Activated CD4-positive, CD25-positive, alpha-beta regulatory T cell treated with anti-CD3 and anti-CD28 coated beads, Interleukin-2, amount 50 U/mL, for 72 hours (primary cell): Measurements from ENCODE around the gene P2RY8.

Experiments used
- DNase-seq: peaks from one replicate; pipeline ENCODE4 v3.0.0; 2021

Gene P2RY8

DNA sequence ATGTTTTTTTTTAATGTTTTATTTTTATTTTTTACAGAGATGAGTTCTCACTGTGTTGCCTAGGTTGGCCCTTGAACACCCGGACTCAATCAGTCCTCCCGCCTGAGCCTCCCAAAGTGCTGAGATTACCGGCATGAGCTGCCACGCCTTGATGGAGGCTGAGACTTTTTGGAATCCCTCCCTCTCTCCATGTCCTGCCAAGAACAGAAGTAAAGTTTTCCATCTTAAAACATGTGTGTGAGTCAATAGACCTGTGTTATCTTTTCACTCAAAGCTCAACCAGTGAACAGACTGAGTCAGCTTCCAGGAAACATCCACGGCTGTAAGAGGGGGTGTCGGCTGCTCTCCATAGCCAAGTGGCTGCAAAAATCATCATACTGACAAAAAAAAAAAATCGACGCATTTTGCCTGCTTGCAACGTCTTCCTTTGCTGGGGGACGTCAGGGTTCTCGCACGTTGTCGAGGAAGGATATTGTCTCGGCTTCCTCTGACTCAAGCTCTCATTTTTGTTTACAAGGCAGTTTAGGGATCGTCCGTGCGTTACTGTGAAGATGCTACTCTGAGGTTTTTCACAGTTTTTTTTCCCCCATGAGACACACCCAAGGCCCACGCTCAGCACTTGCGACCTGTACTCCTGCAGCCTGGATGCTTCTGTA lies 74.3 kb downstream of the P2RY8 start:
- DNase-seq = peak; percentile 45

DNA sequence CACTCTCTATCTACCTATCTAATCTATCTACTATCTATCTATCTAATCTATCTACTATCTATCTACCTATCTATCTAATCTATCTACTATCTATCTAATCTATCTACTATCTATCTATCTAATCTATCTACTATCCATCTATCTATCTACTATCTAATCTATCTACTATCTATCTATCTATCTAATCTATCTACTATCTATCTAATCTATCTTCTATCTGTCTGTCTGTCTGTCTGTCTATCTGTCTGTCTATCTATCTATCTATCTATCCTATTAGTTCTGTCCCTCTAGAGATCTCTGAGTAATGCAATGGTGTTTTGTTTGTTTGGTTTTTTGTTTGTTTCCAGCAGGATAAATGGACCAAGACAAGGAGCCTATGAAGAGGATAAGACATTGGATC lies 74.9 kb downstream of the P2RY8 start:
- DNase-seq = no peak

DNA sequence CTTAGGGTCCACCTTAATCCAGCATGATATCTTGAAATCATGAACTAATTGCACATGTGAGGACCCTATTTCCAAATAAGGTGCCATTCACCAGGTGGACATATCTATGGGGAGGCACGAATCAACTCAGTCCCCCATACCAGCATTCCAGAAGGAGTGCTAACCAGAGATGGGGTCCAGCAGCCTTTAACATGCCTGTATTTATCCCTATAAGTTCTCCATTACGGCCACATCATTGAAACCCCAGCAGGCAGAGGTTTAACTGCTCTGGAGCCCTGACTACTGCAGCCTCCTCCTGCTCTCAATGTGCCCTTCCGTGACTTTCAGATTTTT lies 81.1 kb downstream of the P2RY8 start:
- no peak for DNase-seq

DNA sequence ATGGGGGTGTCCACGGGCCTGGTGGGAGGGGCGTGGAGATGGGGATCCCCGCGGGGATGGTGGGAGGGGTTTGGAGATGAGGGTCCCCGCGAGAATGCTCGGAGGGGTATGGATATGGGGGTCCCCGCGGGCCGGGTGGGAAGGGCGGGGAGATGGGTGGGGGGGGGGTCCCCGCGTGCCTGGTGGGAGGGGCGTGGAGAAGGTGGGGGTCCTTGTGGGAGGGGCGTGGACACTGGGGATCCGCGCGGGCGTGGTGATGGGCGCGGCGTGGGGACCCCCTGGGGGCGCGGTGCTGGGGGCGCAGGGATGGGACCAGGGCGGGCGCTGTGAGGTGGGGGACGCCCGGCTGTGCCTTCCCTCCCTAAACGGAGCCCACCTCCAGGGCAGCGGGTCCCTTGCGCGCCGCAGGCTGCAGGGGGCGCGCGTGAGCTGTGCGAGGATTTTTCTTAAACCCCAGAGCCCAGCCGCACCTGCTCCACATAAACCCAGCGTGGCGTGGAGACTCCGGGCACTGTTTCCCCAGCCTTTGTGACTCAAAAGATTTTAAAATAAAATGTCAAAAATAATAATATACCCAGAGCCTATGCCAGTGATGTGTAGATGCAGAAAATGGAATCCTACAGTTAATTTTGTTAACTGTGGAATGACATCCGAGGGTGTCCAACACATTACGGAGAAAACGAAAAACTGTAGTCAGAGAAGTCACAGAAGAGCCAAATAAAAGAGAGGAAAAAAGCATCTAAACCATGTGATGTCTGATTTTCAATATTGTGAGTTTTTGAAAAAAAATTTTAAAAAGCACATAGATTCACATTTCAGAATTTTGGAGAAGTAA lies 82.8 kb downstream of the P2RY8 start:
- peak; percentile 97 for DNase-seq

DNA sequence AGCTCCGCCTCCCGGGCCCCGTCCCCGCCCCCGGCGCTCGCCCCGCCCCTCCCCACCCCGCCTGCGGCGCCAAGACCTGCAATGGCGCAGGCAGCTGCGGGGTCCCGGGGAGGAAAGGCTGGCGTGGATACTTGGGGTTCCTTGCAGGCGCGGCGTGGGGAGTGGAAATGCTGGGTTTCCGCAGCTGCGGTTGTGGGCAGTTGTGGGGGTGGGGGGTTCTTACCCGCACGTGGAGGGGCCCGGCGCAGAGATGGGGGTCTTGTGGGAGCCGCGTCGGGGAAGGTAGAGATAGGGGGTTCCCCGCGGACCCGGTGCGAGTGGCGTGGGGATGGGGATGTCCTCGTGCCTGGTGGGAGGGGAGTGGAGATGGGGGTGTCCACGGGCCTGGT lies 83.6 kb downstream of the P2RY8 start:
- DNase-seq = no peak

DNA sequence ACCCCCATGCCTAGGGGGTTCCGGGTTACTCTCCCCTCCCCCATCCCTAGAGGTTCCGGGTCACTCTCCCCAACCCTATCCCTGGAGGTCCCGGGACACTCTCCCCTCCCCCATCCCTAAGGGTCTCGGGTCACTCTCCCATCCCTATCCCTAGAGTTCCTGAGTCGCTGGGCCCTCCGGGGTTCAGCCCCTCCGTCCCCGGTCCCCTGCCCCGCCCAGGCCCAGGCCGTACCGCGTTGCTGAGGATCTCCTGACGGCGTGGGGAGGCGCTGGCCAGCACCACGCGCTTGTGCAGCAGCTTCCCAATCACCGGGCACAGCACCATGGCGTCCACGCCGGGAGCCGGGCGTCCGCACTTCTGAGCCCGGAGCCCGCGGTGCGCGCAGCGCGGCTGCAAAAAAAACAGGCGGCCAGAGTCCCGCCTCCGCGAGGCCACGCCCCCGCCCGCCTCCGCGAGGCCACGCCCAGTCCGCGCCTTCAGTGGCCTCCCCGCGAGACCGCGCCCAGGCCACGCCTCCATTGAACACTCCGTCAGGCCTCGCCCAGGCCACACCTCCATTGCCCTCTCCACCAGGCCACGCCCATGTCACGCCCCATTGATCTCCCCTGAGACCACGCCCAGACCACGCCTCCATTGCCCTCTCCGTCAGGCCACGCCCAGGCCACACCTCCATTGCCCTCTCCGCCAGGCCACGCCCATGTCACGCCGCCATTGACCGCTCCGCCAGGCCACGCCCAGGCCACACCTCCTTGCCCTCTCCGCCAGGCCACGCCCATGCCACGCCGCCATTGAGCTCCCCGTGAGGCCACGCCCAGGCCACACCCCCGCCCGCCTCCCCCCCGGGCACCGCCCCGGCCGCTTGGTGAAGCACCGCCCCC lies 84.2 kb downstream of the P2RY8 start, which contains the start of gene ASMTL:
Gene ASMTL, minus strand, starts transcription at position 394 of the 879 bp plus-strand sequence. Its CDS starts 69 bp downstream, at position 325.
- peak; percentile 100 for DNase-seq

DNA sequence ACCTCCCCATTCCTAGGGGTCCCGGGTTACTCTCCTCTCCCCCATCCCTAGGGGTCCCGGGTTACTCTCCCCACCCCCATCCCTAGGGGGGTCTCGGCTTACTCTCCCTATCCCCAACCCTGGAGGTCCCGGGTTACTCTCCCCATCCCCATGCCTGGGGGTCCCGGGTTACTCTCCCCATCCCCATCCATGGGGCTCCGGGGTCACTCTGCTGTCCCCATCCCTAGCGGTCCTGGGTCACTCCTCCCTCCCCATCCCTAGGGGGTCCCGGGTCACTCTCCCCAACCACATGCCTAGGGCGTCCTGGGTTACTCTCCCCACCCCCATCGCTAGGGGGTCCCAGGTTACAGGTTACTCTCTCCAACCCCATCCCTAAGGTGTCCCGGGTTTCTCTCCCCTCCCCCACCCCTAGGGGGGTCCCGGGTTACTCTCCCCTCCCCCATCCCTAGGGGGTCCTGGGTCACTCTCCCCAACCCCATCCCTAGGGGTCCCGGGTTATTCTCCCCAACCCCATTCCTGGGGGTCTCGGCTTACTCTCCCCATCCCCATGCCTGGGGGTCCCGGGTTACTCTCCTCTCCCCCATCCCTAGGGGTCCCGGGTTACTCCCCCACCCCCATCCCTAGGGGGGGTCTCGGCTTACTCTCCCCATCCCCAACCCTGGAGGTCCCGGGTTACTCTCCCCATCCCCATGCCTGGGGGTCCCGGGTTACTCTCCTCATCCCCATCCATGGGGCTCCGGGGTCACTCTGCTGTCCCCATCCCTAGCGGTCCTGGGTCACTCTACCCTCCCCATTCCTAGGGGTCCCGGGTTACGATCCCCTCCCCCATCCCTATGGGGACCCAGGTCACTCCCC lies 85.1 kb downstream of the P2RY8 start:
- peak; percentile 33 for DNase-seq

DNA sequence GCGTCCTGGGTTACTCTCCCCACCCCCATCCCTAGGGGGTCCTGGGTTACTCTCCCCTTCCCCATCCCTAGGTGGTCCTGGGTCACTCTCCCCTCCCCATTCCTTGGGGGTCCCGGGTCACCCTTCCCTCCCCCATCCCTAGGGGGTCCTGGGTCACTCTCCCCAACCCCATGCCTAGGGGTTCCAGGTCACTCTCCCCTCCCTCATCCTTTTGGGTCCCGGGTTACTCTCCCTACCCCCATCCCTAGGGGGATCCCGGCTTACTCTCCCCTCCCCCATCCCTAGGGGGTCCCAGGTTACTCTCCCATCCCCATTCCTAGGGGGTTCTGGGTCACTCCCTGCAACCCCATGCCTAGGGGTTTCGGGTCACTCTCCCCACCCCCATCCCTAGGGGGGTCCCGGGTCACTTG lies 85.7 kb downstream of the P2RY8 start:
- DNase-seq = peak; percentile 27

DNA sequence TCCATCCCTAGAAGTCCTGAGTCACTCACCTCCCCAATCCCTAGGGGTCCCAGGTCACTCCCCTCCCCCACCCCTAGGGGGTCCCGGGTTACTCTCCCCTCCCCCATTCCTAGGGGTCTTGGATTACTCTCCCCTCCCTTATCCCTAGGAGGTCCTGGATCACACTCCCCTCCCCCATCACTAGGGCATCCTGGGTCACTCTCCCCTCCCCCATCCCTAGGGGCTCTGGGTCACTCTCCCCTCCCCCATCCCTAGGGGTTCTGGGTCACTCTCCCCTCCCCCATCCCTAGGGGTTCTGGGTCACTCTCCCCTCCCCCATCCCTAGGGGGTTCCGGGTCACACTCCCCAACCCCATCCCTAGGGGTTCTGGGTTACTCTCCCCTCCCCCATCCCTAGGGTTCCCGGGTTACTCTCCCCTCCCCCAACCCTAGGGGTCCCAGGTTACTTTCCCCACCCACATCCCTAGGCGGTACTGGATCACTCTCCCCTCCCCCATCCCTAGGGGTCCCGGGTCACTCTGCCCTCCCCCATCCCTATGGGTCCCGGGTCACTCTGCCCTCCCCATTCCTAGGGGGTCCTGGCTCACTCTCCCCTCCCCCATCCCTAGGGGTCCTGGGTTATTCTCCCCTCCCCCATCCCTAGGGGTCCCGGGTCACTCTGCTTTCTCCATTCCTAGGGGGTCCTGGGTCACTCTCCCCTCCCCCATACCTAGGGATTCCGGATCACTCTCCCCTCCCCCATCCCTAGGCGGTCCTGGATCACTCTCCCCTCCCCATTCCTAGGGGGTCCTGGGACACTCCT lies 86.4 kb downstream of the P2RY8 start:
- DNase-seq = peak; percentile 28

DNA sequence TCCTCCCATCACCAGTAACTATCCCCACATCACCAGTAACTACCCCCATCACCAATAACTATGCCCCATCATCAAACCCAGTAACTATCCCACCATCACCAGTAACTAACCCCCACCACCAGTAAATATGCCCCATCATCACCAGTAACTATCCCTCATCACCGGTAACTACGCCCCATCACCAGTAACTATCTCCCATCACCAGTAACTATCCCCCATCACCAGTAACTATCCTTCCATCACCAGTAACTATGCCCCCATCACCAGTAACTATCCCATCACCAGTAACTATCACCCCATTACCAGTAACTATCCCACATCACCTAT lies 87.2 kb downstream of the P2RY8 start:
- peak; percentile 20 for DNase-seq

DNA sequence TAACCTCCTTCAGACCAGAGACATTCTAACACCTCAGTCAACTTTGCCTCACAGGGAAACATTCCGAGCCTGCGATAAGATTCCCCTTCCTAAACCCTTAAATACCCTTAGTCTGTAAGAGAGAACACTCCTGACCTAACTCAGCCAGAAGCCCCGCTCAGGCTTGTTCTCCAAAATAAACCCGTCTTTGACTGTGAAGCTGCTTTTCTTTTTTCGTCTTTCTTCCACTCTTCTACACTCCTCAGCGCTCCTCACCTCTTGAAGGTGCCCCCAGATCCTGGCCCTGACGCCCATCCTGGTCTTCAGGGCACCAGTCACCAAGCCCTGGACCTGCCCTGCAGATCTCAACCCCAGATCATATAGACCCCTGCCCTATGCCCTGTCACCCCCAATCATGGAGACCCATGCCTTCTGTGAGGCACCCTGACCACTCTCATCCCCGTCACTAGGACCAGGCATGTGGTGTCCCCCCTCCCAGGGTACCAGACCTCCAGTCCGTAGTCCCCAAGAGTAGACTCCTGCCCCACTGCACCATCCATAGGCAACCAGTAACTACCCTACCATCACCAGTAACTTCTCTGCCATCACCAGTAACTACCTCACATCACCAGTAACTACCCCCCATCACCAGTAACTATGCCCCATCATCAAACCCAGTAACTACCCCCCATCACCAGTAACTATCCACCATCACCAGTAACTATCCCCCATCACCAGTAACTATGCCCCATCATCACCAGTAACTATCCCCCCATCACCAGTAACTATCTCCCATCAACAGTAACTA lies 87.8 kb downstream of the P2RY8 start:
- peak; percentile 25 for DNase-seq

DNA sequence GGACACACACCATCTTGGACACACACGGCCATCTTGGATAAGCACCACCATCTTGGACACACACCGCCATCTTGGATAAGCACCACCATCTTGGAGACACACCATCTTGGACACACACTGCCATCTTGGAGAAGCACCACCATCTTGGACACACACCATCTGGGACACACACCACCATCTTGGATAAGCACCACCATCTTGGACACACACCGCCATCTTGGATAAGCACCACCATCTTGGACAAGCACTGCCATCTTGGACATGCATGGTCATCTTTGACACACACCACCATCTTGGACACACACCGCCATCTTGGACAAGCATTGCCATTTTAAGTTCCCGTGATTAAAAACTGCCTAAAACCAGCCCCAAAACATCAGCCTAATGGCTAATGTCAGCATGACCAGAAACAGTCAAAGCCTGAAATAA lies 88.4 kb downstream of the P2RY8 start:
- DNase-seq = peak; percentile 3

DNA sequence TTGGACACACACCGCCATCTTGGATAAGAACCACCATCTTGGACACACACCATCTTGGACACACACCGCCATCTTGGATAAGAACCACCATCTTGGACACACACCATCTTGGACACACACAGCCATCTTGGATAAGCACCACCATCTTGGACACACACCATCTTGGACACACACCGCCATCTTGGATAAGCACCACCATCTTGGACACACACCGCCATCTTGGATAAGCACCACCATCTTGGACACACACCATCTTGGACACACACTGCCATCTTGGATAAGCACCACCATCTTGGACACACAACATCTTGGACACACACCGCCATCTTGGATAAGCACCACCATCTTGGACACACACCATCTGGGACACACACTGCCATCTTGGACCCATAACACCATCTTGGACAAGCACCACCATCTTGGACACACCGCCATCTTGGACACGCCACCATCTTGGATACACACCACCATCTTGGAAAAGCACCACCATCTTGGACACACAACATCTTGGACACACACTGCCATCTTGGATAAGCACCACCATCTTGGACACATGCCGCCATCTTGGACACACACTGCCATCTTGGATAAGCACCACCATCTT lies 88.9 kb downstream of the P2RY8 start:
- peak; percentile 22 for DNase-seq

DNA sequence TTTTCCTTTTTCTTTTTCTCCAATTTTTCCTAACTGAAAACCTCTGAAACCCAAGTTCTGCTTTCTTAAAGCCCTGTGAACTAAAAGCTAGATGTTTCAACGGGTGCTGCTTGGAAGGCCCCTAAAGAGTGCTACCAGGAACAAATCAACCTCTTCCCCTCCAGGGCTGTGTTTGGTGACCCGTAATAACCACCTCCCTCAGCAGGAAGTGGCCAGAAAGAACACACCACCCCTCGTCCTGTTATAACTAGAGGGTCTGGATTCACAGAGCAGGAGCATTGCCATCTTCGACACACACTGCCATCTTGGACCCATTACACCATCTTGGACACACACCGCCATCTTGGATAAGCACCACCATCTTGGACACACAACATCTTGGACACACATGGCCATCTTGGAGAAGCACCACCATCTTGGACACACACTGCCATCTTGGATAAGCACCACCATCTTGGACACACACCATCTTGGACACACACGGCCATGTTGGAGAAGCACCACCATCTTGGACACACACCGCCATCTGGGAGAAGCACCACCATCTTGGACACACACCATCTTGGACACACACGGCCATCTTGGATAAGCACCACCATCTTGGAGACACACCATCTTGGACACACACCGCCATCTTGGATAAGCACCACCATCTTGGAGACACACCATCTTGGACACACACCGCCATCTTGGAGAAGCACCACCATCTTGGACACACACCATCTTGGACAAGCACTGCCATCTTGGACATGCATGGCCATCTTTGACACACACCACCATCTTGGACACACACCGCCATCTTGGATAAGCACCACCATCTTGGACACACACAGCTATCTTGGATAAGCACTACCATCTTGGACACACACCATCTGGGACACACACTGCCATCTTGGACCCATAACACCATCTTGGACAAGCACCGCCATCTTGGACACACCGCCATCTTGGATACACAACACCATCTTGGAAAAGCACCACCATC lies 89.7 kb downstream of the P2RY8 start:
- peak; percentile 17 for DNase-seq

DNA sequence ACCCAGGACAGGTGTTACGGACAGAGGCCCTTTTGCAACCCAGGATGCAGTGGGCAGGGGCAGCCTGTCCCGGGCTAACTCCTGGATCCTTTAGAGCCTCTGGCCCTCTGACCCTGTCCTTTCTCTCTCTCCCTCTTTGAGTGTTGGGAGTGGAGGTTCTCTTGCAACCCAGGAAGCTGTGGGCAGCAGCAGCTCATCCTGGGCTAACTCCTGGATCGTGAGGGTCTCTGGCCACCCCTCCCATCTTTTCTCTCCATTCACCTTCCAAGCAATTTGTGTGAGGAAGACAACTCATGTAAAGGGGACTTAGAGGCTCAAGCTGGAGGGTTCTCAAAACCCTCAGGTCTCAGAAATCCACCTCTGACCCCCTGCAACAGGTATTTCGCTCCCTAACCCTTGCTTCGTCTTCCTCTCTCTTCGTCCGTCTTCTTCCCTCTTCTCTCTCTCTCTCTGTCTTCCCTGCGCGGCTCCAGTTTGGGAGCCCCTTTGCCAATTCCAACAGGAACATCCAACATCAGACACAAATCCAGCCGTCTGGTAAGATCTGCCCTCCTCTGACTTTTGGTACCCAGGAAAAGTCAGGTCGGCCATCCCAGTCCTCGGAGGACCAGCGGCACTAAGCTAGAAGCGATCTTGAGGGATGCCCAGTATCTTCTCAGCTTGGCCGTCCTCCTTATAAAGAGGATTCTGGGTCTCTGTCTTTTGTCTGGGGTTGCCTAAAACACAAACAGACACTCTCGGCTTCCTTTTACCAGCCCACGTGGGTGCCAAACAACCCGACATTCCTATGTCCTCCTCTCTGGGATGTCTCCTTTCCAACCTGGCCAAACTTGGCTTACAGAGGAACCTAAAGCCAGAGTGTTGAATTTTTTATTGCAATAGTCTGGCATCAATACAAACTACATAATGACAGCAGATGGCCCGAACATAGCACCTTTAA lies 92.2 kb downstream of the P2RY8 start:
- DNase-seq = peak; percentile 17

DNA sequence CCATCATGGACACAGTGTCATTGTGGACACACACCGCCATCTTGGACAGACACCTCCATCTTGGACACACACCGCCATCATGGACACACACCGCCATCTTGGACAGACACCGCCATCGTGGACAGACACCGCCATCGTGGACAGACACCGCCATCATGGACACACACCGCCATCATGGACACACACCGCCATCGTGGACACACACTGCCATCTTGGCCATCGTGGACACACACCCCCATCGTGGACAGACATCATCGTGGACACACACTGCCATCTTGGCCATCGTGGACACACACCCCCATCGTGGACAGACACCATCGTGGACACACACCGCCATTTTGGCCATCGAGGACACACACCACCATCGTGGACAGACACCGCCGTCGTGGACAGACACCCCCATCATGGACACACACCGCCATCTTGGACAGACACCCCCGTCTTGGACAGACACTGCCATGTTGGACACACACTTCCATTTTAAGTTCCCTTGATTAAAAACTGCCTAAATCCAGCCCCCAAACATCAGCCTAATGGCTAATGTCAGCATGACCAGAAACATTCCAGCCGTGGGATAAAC lies 93.4 kb downstream of the P2RY8 start:
- DNase-seq = peak; percentile 6

DNA sequence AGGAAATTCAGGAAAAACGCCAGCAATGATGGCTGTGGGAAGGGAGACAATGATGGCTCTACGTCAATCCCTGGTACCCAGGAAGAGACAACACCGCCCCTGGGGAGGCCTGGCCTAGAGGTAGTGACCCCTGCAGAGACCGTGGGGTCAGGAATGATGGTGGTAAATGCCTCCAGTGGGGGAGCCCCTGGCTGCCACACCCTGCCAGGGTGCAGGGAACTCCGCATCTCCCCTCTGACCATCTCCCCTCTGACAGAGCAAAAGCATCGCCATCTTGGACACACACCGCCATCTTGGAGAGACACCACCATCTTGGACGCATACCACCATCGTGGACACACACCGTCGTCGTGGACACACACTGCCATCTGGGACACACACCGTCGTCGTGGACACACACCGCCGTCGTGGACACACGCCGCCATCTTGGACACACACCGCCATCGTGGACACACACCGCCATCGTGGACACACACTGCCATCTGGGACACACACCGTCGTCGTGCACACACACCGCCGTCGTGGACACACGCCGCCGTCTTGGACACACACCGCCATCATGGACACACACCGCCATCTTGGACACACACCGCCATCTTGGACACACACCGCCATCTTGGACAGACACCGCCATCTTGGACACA lies 94.1 kb downstream of the P2RY8 start:
- DNase-seq = peak; percentile 20
